HG02840 (cell line): ENCODE data around the gene SPRED2.

Experiments
- ATAC-seq: cut with Tn5 transposase; IDR thresholded peaks from one replicate; pipeline ENCODE4 v1.9.1; 2021; ENCODE audit warnings: mild to moderate bottlenecking, moderate library complexity, moderate number of reproducible peaks; ENCODE audit not compliant: unreplicated experiment, low FRiP score

SPRED2 gene

GRCh38 chr2:65292461-65293011, 139.9 kb downstream of the SPRED2 start:
- no peak for ATAC-seq

DNA sequence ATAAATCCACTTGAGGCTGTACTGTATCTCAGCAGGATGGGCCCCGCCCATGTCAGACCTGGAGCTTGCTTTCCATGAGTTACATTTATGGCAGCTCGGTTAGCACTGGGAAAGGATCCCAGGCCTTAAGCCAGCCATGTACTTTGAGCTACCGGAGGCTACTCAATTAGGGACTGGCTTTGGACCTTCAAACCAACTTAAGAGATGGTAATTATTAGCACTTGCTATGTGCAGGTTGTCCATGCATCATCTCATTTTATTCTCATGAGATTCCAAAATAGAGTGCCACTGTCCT, 140.3 kb downstream of the SPRED2 start:
- ATAC-seq = no peak

- ATAC-seq = no peak
Measured at GRCh38 chr2:65291216-65292105, 140.9 kb downstream of the SPRED2 start.

GRCh38 chr2:65287364-65287763, 145.0 kb downstream of the SPRED2 start:
- no peak for ATAC-seq

DNA sequence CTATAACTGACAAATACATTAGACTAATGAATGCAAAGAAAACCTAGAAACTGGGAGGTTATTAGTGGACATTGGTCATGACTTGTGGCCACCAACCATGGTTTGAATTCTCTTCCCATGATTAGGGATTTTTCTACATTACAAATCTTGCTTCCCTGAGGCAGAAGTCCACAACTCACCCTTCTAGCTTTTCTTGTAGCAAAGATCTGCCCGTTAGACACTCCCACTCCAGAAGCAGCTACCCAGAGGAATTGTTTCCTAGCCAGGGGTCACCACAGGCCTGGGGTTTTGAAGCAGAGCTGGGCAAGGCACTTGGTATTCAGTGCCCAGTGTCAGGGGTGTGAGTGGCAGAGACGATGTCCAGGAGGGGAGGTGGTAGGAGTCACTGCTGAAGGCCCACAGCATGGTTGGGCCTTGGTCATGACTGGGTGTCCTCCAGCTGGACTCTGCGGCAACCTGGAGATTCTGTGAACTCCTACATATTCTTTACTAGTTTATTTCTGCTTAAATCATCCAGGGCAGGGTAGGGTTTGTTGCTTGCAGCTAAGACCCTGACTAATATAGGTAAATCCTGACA, 149.8 kb downstream of the SPRED2 start:
- ATAC-seq = no peak

- no peak for ATAC-seq
Measured at GRCh38 chr2:65281627-65282351, 150.6 kb downstream of the SPRED2 start.

GRCh38 chr2:65279756-65280155, 152.6 kb downstream of the SPRED2 start:
- no peak for ATAC-seq

- no peak for ATAC-seq
Measured at GRCh38 chr2:65278531-65278981, 153.8 kb downstream of the SPRED2 start.

GRCh38 chr2:65277791-65278483, 154.5 kb downstream of the SPRED2 start:
- no peak for ATAC-seq

DNA sequence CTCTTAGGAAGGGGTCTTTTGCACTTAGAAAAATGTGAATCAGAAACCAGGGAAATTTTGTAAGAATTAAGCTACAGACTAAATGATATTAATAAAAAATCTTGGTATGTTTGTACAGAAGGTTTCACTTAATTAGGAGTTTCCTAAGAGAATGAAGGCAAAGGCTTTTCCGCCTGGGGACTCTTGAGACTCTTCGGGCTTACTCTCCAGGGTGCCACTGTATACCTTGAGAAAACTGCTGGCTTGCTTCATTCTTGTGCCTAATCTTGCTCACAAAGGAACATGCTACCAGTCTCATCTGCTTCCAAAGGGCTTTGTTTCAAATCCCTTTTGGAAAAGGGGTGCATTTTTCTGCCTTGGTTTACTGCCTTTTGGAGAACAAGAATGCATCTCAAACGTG, 155.3 kb downstream of the SPRED2 start:
- no peak for ATAC-seq

DNA sequence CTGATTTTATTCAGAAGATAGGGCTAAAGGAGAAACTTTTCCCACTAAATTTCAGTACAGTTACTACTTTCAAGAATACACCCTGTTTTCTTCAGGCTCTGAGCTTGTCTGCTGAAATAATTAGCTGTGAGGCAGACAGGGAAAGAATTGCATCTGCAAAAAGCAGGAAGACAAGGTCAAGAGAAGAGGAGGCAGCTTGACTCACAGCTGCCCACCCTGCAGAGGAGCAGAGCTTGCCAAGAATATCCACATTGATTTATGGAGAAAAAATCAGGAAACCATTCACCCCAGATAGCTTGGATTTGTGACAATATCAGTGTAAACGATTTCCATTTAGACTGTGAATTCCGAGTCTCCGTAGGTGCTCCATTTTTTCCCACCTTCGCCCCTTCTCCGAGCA, 155.8 kb downstream of the SPRED2 start:
- ATAC-seq = no peak

- ATAC-seq = no peak
Measured at GRCh38 chr2:65275141-65275915, 157.1 kb downstream of the SPRED2 start.

DNA sequence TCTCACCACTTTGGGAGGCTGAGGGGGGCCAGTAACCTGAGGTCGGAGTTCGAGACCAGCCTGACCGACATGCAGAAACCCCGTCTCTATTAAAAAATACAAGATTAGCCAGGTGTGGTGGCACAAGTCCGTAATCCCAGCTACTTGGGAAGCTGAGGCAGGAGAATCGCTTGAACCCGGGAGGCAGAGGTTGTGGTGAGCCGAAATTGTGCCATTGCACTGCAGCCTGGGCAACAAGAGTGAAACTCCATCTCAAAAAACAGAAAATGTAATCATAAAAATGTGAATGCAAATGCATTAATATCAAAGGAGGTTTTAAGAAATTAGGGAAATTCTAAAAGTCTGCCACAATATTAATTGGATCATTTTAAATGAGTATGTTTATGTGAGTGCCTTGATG, 159.1 kb downstream of the SPRED2 start:
- ATAC-seq = no peak

GRCh38 chr2:65268957-65269356, 163.4 kb downstream of the SPRED2 start:
- ATAC-seq = no peak

DNA sequence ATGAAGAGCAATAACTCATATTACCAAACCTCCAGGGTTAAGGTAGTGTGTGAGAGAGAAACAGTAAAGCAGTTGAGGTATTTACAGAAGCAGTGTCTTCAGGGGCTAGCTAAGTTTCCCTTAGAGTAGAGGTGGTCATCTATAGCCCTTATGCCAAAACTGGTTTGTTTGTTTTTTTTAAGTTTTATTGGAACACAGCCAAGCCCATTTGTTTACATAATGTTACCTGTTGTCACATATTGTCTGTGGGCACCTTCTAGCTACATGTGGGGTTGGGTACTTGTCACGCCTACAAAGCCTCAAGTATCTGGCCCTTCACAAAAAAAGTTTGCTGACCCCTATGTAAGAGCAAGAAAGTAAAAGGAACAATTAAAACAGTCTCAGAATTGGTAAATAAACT, 165.4 kb downstream of the SPRED2 start:
- ATAC-seq = no peak

- no peak for ATAC-seq
Measured at GRCh38 chr2:65265671-65266045, 166.7 kb downstream of the SPRED2 start.

- ATAC-seq = no peak
Measured at GRCh38 chr2:65264821-65265670, 167.4 kb downstream of the SPRED2 start.

GRCh38 chr2:65263986-65264385, 168.4 kb downstream of the SPRED2 start:
- ATAC-seq = no peak

DNA sequence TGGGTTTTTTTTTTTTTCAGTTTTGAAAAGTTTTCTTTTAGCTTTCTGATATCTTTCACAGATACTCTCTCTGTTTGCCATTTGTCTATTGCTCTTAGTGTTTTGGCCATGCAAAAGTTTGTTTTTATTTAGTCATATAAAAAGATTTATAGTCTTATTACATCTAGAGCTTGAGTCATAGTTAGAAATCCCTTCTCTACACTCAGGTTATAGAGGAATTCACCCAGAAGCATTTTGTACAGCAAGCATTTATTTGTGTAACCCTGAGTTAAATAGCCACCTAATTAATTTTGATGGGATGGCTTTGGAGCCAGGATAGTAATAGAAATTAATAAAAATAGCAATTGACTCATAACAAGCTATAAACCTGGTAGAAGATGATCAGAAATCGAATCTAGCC, 169.1 kb downstream of the SPRED2 start:
- ATAC-seq = no peak
